SW480 (cell line): ENCODE results near the gene LRRC47.

ENCODE experiments used
- DNase-seq: peaks from one replicate; pipeline ENCODE4 v3.0.0-alpha.2; 2016; ENCODE audit warnings: low spot score

LRRC47 gene

GRCh38 chr1:3771108-3772026 lies 24.9 kb downstream of the LRRC47 start:
- no peak for DNase-seq

- no peak for DNase-seq
Measured at GRCh38 chr1:3770047-3770765, 26.1 kb downstream of the LRRC47 start.

GRCh38 chr1:3768811-3769390 lies 27.4 kb downstream of the LRRC47 start:
- no peak for DNase-seq

- DNase-seq = no peak
Measured at GRCh38 chr1:3767328-3767925, 28.9 kb downstream of the LRRC47 start.

- DNase-seq = no peak
Measured at GRCh38 chr1:3763351-3764125, 32.8 kb downstream of the LRRC47 start.

GRCh38 chr1:3762873-3763228 lies 33.4 kb downstream of the LRRC47 start:
- DNase-seq = no peak

GRCh38 chr1:3762151-3762872 lies 34.0 kb downstream of the LRRC47 start:
- DNase-seq = no peak

GRCh38 chr1:3761296-3762010 lies 34.8 kb downstream of the LRRC47 start:
- no peak for DNase-seq

GRCh38 chr1:3759796-3760195 lies 36.5 kb downstream of the LRRC47 start:
- no peak for DNase-seq

GRCh38 chr1:3759164-3759563 lies 37.1 kb downstream of the LRRC47 start:
- DNase-seq = no peak

- DNase-seq = no peak
Measured at GRCh38 chr1:3756394-3756793, 39.9 kb downstream of the LRRC47 start.

GRCh38 chr1:3753656-3754454 lies 42.4 kb downstream of the LRRC47 start:
- DNase-seq = no peak

- no peak for DNase-seq
Measured at GRCh38 chr1:3752400-3752945, 43.8 kb downstream of the LRRC47 start, which contains the start of gene CCDC27. CCDC27 (plus strand) TSS chr1:3752450; CDS start chr1:3752482, 32 bp downstream.

GRCh38 chr1:3750741-3751140 lies 45.6 kb downstream of the LRRC47 start:
- DNase-seq = no peak

GRCh38 chr1:3749512-3749911 lies 46.8 kb downstream of the LRRC47 start:
- DNase-seq = no peak

- DNase-seq = peak; percentile 46
Measured at GRCh38 chr1:3748316-3748900, 47.9 kb downstream of the LRRC47 start.

GRCh38 chr1:3747903-3748302 lies 48.4 kb downstream of the LRRC47 start:
- no peak for DNase-seq

- DNase-seq = no peak
Measured at GRCh38 chr1:3747522-3747848, 48.8 kb downstream of the LRRC47 start.
